Gastroesophageal sphincter (tissue), 3 donors: ENCODE data around the gene GUCY1A2.

Experiments
- CTCF ChIP-seq, 4 experiments: fragments of 200-600 bp in 2 of 4; fragments of 450-650 bp in 2 of 4; sonication (generic) in 1 of 4; IDR thresholded peaks; one replicate each; pipeline ENCODE4 v1.5.1; 2017 to 2019; ENCODE audit warnings: antibody characterized with exemption in 4 of 4, mild to moderate bottlenecking in 2 of 4, moderate library complexity in 2 of 4
- POLR2A ChIP-seq, 2 donors: fragments of 450-650 bp; IDR thresholded peaks; one replicate each; pipeline ENCODE4 v1.6.1; 2017; ENCODE audit warnings: antibody characterized with exemption in 2 of 2, mild to moderate bottlenecking in 2 of 2, moderate library complexity in 1 of 2

GRCh38 chr11:106794058-106794457 is 224.2 kb downstream of the GUCY1A2 start:
- no peak for TF ChIP-seq CTCF (IDR thresholded peaks at IDR 0.05)
- no peak for TF ChIP-seq POLR2A (IDR thresholded peaks at IDR 0.05)
